Measurements from ENCODE around the gene ZNF263. TPM values are rescaled to one million over a fixed set of nuclear protein-coding genes. Genes with fewer than 3 reads are reported as not detected.

The ZNF263 gene
- total and polyA plus RNA-seq, 2 of the 13 experiments (the other 11 are each of a cell fraction or from before 2014, with no cell fraction given), result 10.2 to 41.2 TPM

- no peak for TF ChIP-seq PAWR (CRISPR knock-in tag; IDR thresholded peaks at IDR 0.05; ENCODE audit: borderline replicate concordance)
- TF ChIP-seq CSRNP1 (CRISPR knock-in tag; IDR thresholded peaks at IDR 0.05), result peak; percentile 76
- peak; percentile 40; the same call in 1 of the 2 replicates for TF ChIP-seq ZNF276 (CRISPR knock-in tag; IDR thresholded peaks at IDR 0.05; ENCODE audit: low read depth)
- TF ChIP-seq ZNF414 (CRISPR knock-in tag; IDR thresholded peaks at IDR 0.05), result no peak
- peak; percentile 53; the same call in 1 of the 2 replicates for TF ChIP-seq ZNF275 (CRISPR knock-in tag; IDR thresholded peaks at IDR 0.05; ENCODE audit: borderline replicate concordance)
- TF ChIP-seq AHDC1 (CRISPR knock-in tag; IDR thresholded peaks at IDR 0.05; ENCODE audit: borderline replicate concordance), result no peak
- peak; percentile 33; the same call in 1 of the 2 replicates for TF ChIP-seq ZNF703 (CRISPR knock-in tag; IDR thresholded peaks at IDR 0.05; ENCODE audit: borderline replicate concordance)
- no peak for TF ChIP-seq ZNF672 (CRISPR knock-in tag; IDR thresholded peaks at IDR 0.05)
- no peak for TF ChIP-seq MTF1 (CRISPR knock-in tag; IDR thresholded peaks at IDR 0.05)
- peak; percentile 4 for TF ChIP-seq TAF15 (IDR thresholded peaks at IDR 0.05; ENCODE audit: low read depth, low read length, poor library complexity, severe bottlenecking)
- no peak for TF ChIP-seq ZBTB46 (CRISPR knock-in tag; IDR thresholded peaks at IDR 0.05; ENCODE audit: borderline replicate concordance)
- peak; percentile 51 for TF ChIP-seq SALL1 (CRISPR knock-in tag; IDR thresholded peaks at IDR 0.05)
- TF ChIP-seq GATA4 (IDR thresholded peaks at IDR 0.05; ENCODE audit: borderline replicate concordance, low read depth), result peak; percentile 39; the same call in 1 of the 2 replicates
Observed at GRCh38 chr16:3282730-3283542, at the start of gene ZNF263 (continued).

Measured in HepG2 (cell line).